Measurements from ENCODE around the gene IMMP2L. TPM values are rescaled to one million over a fixed set of nuclear protein-coding genes. Genes with fewer than 3 reads are reported as not detected.

IMMP2L gene
- total RNA-seq, 4 donors from 2014 or later: 12.0 to 22.2 (median 17.5) TPM

GRCh38 chr7:111026343-111026742, 535.9 kb downstream of the IMMP2L start:
- intact Hi-C loops (cut with DNase I): no loop called here
- no peaks in the 10 kb centered on the region for H3K9me3 ChIP-seq
- DNase-seq (ENCODE audit: extremely low spot score): no peak
- H3K36me3 ChIP-seq: no peaks in the 10 kb centered on the region
- TF ChIP-seq, protein P1, sequence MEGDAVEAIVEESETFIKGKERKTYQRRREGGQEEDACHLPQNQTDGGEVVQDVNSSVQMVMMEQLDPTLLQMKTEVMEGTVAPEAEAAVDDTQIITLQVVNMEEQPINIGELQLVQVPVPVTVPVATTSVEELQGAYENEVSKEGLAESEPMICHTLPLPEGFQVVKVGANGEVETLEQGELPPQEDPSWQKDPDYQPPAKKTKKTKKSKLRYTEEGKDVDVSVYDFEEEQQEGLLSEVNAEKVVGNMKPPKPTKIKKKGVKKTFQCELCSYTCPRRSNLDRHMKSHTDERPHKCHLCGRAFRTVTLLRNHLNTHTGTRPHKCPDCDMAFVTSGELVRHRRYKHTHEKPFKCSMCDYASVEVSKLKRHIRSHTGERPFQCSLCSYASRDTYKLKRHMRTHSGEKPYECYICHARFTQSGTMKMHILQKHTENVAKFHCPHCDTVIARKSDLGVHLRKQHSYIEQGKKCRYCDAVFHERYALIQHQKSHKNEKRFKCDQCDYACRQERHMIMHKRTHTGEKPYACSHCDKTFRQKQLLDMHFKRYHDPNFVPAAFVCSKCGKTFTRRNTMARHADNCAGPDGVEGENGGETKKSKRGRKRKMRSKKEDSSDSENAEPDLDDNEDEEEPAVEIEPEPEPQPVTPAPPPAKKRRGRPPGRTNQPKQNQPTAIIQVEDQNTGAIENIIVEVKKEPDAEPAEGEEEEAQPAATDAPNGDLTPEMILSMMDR (IDR thresholded peaks at IDR 0.05): no peak
- no peak for TF ChIP-seq POLR2AphosphoS5 (IDR thresholded peaks at IDR 0.05)
- no peak for TF ChIP-seq EP300 (IDR thresholded peaks at IDR 0.05)
- TF ChIP-seq POLR2A (IDR thresholded peaks at IDR 0.05; ENCODE audit: low read depth): no peak
- H3K27me3 ChIP-seq: no peaks in the 10 kb centered on the region
- WGBS: 85% methylated on average over 4 of the region's 4 CpGs
- no peak overlapping the region for H3K4me3 ChIP-seq
- no peak overlapping the region for H3K27ac ChIP-seq (replicated peaks in 1 of 4)
- H3K4me1 ChIP-seq: peaks cover 7 to 15% (median 11%) of the 10 kb centered on the region in 4 donors

- Histone ChIP-seq H3K9me3 (no peaks in the 10 kb centered on the region), H3K36me3 (no peaks in the 10 kb centered on the region), H3K27me3 (no peaks in the 10 kb centered on the region), H3K4me1 (peaks cover 4 to 11% (median 8%) of the 10 kb centered on the region in 4 donors), H3K27ac (replicated peaks in 1 of 4) (no peak overlapping the region), H3K4me3 (no peak overlapping the region)
- DNase-seq (ENCODE audit: extremely low spot score): no peak
- WGBS: 88% methylated on average over 1 of the region's 1 CpG
- TF ChIP-seq POLR2AphosphoS5 (IDR thresholded peaks at IDR 0.05): no peak
- TF ChIP-seq POLR2A (IDR thresholded peaks at IDR 0.05; ENCODE audit: low read depth): no peak
- no peak for TF ChIP-seq EP300 (IDR thresholded peaks at IDR 0.05)
- TF ChIP-seq, protein P1 (IDR thresholded peaks at IDR 0.05): no peak
- intact Hi-C loops (cut with DNase I): no loop called here
Measured at GRCh38 chr7:111025006-111025405, 537.3 kb downstream of the IMMP2L start.

GRCh38 chr7:111018960-111019736, 543.1 kb downstream of the IMMP2L start:
- DNase-seq (ENCODE audit: extremely low spot score): no peak
- Histone ChIP-seq H3K36me3 (no peaks in the 10 kb centered on the region), H3K9me3 (no peaks in the 10 kb centered on the region), H3K27ac (replicated peaks in 1 of 4) (no peak overlapping the region), H3K4me1 (peaks cover 0 to 4% (median 0%) of the 10 kb centered on the region in 4 donors), H3K4me3 (no peak overlapping the region), H3K27me3 (no peaks in the 10 kb centered on the region)
- intact Hi-C loops (cut with DNase I): no loop called here
- no peak for TF ChIP-seq POLR2AphosphoS5 (IDR thresholded peaks at IDR 0.05)
- no peak for TF ChIP-seq EP300 (IDR thresholded peaks at IDR 0.05)
- no peak for TF ChIP-seq POLR2A (IDR thresholded peaks at IDR 0.05; ENCODE audit: low read depth)
- TF ChIP-seq, protein P1 (IDR thresholded peaks at IDR 0.05): no peak
- WGBS: 72% methylated on average over 3 of the region's 3 CpGs

DNA sequence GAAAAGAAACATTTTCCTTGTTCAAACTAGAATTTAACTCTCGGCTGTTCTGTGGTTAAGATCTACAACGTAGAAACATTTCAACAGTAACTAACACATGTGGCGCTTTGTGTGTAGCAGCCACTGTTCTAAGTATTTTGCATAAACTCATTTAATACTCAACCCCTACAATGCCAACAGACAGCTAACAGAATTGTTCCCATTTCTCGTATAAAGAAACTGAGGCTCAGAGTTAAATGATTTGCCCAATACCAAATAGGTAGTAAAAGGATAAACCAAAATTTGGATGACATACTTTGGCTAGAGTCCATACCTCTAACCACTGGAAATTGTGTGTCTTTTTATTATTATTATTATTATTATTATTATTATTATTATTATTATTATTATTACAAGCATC, 543.8 kb downstream of the IMMP2L start:
- Histone ChIP-seq H3K9me3 (no peaks in the 10 kb centered on the region), H3K27me3 (no peaks in the 10 kb centered on the region), H3K36me3 (no peaks in the 10 kb centered on the region), H3K27ac (replicated peaks in 1 of 4) (no peak overlapping the region), H3K4me3 (no peak overlapping the region), H3K4me1 (peaks cover 0 to 4% (median under 1%) of the 10 kb centered on the region in 4 donors)
- DNase-seq (ENCODE audit: extremely low spot score): no peak
- TF ChIP-seq, protein P1 (IDR thresholded peaks at IDR 0.05): no peak
- TF ChIP-seq POLR2A (IDR thresholded peaks at IDR 0.05; ENCODE audit: low read depth): no peak
- TF ChIP-seq EP300 (IDR thresholded peaks at IDR 0.05): no peak
- TF ChIP-seq POLR2AphosphoS5 (IDR thresholded peaks at IDR 0.05): no peak
- WGBS: 96% methylated on average over 4 of the region's 4 CpGs
- intact Hi-C loops (cut with DNase I): no loop called here

All from esophagus muscularis mucosa (tissue), 4 donors.